HG02884 (cell line): ENCODE results near the gene S1PR1.
"Not testable (repeated sequence)": the region's sequence is repeated elsewhere in the genome, so short reads cannot be mapped to it uniquely, and the experiment has no call there.

Source experiments
- ATAC-seq: cut with Tn5 transposase; IDR thresholded peaks from one replicate; pipeline ENCODE4 v1.9.1; 2021; ENCODE audit warnings: mild to moderate bottlenecking, moderate library complexity; ENCODE audit not compliant: unreplicated experiment

S1PR1 gene

GRCh38 chr1:101236516-101237228, at the start of gene S1PR1:
Gene S1PR1 (plus strand): TSS chr1:101237019. CDS start chr1:101238985, 1,966 bp downstream.
- ATAC-seq, result peak; percentile 21

- ATAC-seq, result no peak
Measured at GRCh38 chr1:101187297-101187696, 49.5 kb upstream of the S1PR1 start.

GRCh38 chr1:101188331-101188730, 48.5 kb upstream of the S1PR1 start:
- ATAC-seq, result no peak

- not testable (repeated sequence) for ATAC-seq
Measured at GRCh38 chr1:101188968-101189367, 47.9 kb upstream of the S1PR1 start.

GRCh38 chr1:101190441-101190840, 46.4 kb upstream of the S1PR1 start:
- ATAC-seq, result no peak

GRCh38 chr1:101191049-101191448, 45.8 kb upstream of the S1PR1 start:
- ATAC-seq, result no peak

- ATAC-seq, result no peak
Measured at GRCh38 chr1:101193733-101194169, 43.1 kb upstream of the S1PR1 start.

GRCh38 chr1:101194746-101195145, 42.1 kb upstream of the S1PR1 start:
- no peak for ATAC-seq

- ATAC-seq, result no peak
Measured at GRCh38 chr1:101196668-101197067, 40.2 kb upstream of the S1PR1 start.

GRCh38 chr1:101198842-101199636, 37.8 kb upstream of the S1PR1 start:
- peak; percentile 100 for ATAC-seq

GRCh38 chr1:101199637-101199982, 37.2 kb upstream of the S1PR1 start:
- ATAC-seq, result no peak

- no peak for ATAC-seq
Measured at GRCh38 chr1:101200513-101200912, 36.3 kb upstream of the S1PR1 start.

GRCh38 chr1:101203820-101204540, 32.8 kb upstream of the S1PR1 start:
- no peak for ATAC-seq

GRCh38 chr1:101205457-101205856, 31.4 kb upstream of the S1PR1 start:
- peak; percentile 55 for ATAC-seq

- ATAC-seq, result peak; percentile 25
Measured at GRCh38 chr1:101206139-101206538, 30.7 kb upstream of the S1PR1 start.

- ATAC-seq, result not testable (repeated sequence)
Measured at GRCh38 chr1:101207271-101207670, 29.5 kb upstream of the S1PR1 start.

GRCh38 chr1:101207891-101208290, 28.9 kb upstream of the S1PR1 start:
- no peak for ATAC-seq

- ATAC-seq, result no peak
Measured at GRCh38 chr1:101215363-101216011, 21.3 kb upstream of the S1PR1 start.

- ATAC-seq, result no peak
Measured at GRCh38 chr1:101216623-101217022, 20.2 kb upstream of the S1PR1 start.

- no peak for ATAC-seq
Measured at GRCh38 chr1:101217148-101217547, 19.7 kb upstream of the S1PR1 start.

GRCh38 chr1:101218968-101219367, 17.9 kb upstream of the S1PR1 start:
- ATAC-seq, result not testable (repeated sequence)
